ENCODE data around the gene RMDN2. TPM values are rescaled to one million over a fixed set of nuclear protein-coding genes. Genes with fewer than 3 reads are reported as not detected.

Gene RMDN2
- total and polyA plus RNA-seq, 2 experiments from 2014 or later: 3.4 to 3.6 TPM

DNA sequence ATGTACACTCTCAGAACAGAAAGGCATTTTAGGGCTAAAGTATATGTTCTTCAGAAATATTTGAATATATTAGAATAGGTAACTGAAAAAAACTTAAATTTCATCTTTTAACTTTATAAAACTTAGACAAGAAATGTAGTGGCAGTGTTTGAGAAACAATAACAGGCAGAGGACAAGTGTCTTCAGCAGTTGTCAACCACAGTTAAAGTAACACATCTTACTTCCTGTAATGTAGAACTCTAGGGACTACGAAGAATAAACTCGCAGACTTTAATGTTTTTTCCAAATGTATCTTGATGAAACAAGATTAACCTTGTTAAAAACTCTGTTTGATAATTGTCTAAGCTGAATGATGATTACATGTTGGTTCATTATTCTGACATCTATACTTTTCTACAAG is 50.7 kb downstream of the RMDN2 start:
- no peaks in the 10 kb centered on the region for H3K27me3 ChIP-seq (ENCODE audit: insufficient read depth)
- no peak overlapping the region for H3K27ac ChIP-seq (ENCODE audit: low read depth)
- no peak overlapping the region for H2AFZ ChIP-seq
- ATAC-seq: no peak
- TF ChIP-seq POLR2AphosphoS5 (IDR thresholded peaks at IDR 0.05; ENCODE audit: low read depth): no peak
- TF ChIP-seq, protein P1, sequence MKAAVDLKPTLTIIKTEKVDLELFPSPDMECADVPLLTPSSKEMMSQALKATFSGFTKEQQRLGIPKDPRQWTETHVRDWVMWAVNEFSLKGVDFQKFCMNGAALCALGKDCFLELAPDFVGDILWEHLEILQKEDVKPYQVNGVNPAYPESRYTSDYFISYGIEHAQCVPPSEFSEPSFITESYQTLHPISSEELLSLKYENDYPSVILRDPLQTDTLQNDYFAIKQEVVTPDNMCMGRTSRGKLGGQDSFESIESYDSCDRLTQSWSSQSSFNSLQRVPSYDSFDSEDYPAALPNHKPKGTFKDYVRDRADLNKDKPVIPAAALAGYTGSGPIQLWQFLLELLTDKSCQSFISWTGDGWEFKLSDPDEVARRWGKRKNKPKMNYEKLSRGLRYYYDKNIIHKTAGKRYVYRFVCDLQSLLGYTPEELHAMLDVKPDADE (IDR thresholded peaks at IDR 0.05): no peak
- TF ChIP-seq EZH2phosphoT487 (IDR thresholded peaks at IDR 0.05; ENCODE audit: unreplicated experiment): no peak
- no peak for TF ChIP-seq NANOG (IDR thresholded peaks at IDR 0.05; ENCODE audit: borderline replicate concordance)
- no peak for TF ChIP-seq CREB1 (CRISPR knock-in tag; IDR thresholded peaks at IDR 0.05; ENCODE audit: low read depth)
- TF ChIP-seq, protein P2, sequence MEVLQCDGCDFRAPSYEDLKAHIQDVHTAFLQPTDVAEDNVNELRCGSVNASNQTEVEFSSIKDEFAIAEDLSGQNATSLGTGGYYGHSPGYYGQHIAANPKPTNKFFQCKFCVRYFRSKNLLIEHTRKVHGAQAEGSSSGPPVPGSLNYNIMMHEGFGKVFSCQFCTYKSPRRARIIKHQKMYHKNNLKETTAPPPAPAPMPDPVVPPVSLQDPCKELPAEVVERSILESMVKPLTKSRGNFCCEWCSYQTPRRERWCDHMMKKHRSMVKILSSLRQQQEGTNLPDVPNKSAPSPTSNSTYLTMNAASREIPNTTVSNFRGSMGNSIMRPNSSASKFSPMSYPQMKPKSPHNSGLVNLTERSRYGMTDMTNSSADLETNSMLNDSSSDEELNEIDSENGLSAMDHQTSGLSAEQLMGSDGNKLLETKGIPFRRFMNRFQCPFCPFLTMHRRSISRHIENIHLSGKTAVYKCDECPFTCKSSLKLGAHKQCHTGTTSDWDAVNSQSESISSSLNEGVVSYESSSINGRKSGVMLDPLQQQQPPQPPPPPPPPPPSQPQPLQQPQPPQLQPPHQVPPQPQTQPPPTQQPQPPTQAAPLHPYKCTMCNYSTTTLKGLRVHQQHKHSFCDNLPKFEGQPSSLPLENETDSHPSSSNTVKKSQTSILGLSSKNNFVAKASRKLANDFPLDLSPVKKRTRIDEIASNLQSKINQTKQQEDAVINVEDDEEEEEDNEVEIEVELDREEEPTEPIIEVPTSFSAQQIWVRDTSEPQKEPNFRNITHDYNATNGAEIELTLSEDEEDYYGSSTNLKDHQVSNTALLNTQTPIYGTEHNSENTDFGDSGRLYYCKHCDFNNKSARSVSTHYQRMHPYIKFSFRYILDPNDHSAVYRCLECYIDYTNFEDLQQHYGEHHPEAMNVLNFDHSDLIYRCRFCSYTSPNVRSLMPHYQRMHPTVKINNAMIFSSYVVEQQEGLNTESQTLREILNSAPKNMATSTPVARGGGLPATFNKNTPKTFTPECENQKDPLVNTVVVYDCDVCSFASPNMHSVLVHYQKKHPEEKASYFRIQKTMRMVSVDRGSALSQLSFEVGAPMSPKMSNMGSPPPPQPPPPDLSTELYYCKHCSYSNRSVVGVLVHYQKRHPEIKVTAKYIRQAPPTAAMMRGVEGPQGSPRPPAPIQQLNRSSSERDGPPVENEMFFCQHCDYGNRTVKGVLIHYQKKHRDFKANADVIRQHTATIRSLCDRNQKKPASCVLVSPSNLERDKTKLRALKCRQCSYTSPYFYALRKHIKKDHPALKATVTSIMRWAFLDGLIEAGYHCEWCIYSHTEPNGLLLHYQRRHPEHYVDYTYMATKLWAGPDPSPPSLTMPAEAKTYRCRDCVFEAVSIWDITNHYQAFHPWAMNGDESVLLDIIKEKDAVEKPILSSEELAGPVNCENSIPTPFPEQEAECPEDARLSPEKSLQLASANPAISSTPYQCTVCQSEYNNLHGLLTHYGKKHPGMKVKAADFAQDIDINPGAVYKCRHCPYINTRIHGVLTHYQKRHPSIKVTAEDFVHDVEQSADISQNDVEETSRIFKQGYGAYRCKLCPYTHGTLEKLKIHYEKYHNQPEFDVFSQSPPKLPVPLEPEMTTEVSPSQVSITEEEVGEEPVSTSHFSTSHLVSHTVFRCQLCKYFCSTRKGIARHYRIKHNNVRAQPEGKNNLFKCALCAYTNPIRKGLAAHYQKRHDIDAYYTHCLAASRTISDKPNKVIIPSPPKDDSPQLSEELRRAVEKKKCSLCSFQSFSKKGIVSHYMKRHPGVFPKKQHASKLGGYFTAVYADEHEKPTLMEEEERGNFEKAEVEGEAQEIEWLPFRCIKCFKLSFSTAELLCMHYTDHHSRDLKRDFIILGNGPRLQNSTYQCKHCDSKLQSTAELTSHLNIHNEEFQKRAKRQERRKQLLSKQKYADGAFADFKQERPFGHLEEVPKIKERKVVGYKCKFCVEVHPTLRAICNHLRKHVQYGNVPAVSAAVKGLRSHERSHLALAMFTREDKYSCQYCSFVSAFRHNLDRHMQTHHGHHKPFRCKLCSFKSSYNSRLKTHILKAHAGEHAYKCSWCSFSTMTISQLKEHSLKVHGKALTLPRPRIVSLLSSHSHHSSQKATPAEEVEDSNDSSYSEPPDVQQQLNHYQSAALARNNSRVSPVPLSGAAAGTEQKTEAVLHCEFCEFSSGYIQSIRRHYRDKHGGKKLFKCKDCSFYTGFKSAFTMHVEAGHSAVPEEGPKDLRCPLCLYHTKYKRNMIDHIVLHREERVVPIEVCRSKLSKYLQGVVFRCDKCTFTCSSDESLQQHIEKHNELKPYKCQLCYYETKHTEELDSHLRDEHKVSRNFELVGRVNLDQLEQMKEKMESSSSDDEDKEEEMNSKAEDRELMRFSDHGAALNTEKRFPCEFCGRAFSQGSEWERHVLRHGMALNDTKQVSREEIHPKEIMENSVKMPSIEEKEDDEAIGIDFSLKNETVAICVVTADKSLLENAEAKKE (CRISPR knock-in tag; IDR thresholded peaks at IDR 0.05): no peak
- no peak for TF ChIP-seq ZNF331 (CRISPR knock-in tag; IDR thresholded peaks at IDR 0.05; ENCODE audit: low read depth)
- Mint-ChIP-seq H3K36me3 (ENCODE audit: low read depth) (peaks cover 7% of the 10 kb centered on the region; the same call in 2 of the 3 replicates), H3K27me3 (ENCODE audit: insufficient read depth, low read depth, poor library complexity) (no peaks in the 10 kb centered on the region), H3K9me3 (peaks cover 18% of the 10 kb centered on the region; the same call in 2 of the 3 replicates), H3K4me1 (peaks cover 12% of the 10 kb centered on the region), H3K27ac (no peak overlapping the region), H3K4me3 (no peak overlapping the region)
- no peaks in the 10 kb centered on the region for H3K79me2 ChIP-seq (replicated peaks; ENCODE audit: insufficient read depth)
- H3F3A ChIP-seq (replicated peaks; ENCODE audit: low read depth): no peaks in the 10 kb centered on the region
- no peaks in the 10 kb centered on the region; the same call in 1 of the 2 replicates for H3K36me3 ChIP-seq (ENCODE audit: insufficient read depth)
- DNase-seq (ENCODE audit: low spot score): no peak
- no peak overlapping the region for H3K4me3 ChIP-seq
- no peak overlapping the region for H3K4me2 ChIP-seq
- peaks cover 7% of the 10 kb centered on the region; the same call in 1 of the 2 replicates for H3K4me1 ChIP-seq (ENCODE audit: insufficient read depth)
- no peaks in the 10 kb centered on the region for H4K20me1 ChIP-seq (replicated peaks; ENCODE audit: insufficient read depth)
- no peaks in the 10 kb centered on the region for H3K9me2 ChIP-seq (ENCODE audit: insufficient read depth)

All from GM23338 (cell line).